Neural progenitor cell (in vitro differentiated cells): ENCODE measurements around the gene NFKBIE. TPM values are rescaled to one million over a fixed set of nuclear protein-coding genes. Genes with fewer than 3 reads are reported as not detected.
A peak's percentile ranks its signal among the peaks of the same experiment; 100 is the strongest.

Experiments
- DNase-seq: peaks from one replicate; pipeline ENCODE4 v3.0.0-alpha.2; 2016; ENCODE audit warnings: low spot score
- H2AFZ ChIP-seq: fragments of 200-600 bp; sonication (generic); replicated peaks from 2 replicates; pipeline ENCODE4 v1.6.1; 2016; ENCODE audit warnings: antibody characterized with exemption
- H3F3A ChIP-seq: fragments of 200-600 bp; sonication (generic); 2 replicates; pipeline ENCODE4 v1.6.1; 2016; ENCODE audit warnings: antibody characterized with exemption, low read depth
- H3K27ac ChIP-seq: fragments of 200-600 bp; sonication (generic); 2 replicates; pipeline ENCODE4 v1.5.1; 2016; ENCODE audit warnings: mild to moderate bottlenecking
- H3K27me3 ChIP-seq: fragments of 200-600 bp; sonication (generic); 2 replicates; pipeline ENCODE4 v1.6.1; 2016; ENCODE audit warnings: mild to moderate bottlenecking, moderate library complexity
- H3K36me3 ChIP-seq: fragments of 200-600 bp; sonication (generic); 2 replicates; pipeline ENCODE4 v1.5.1; 2016
- H3K4me1 ChIP-seq: fragments of 200-600 bp; sonication (generic); 2 replicates; pipeline ENCODE4 v1.6.1; 2016; ENCODE audit warnings: mixed run types
- H3K4me2 ChIP-seq: fragments of 200-600 bp; sonication (generic); 2 replicates; pipeline ENCODE4 v1.6.1; 2016
- H3K4me3 ChIP-seq: fragments of 200-600 bp; sonication (generic); 2 replicates; pipeline ENCODE4 v1.5.1; 2016
- H3K79me2 ChIP-seq: fragments of 200-600 bp; sonication (generic); 2 replicates; pipeline ENCODE4 v1.6.1; 2016; ENCODE audit warnings: low read depth
- H3K9ac ChIP-seq: fragments of 200-600 bp; sonication (generic); 2 replicates; pipeline ENCODE4 v1.6.1; 2016
- H3K9me3 ChIP-seq: fragments of 200-600 bp; sonication (generic); 2 replicates; pipeline ENCODE4 v1.5.1; 2016; ENCODE audit warnings: low read depth
- H4K20me1 ChIP-seq: fragments of 200-600 bp; sonication (generic); 2 replicates; pipeline ENCODE4 v1.6.1; 2016; ENCODE audit warnings: low read depth
- H3K27ac Mint-ChIP-seq: 3 replicates; pipeline ENCODE4 v1.8.0; 2021; ENCODE audit warnings: mixed read lengths
- H3K27me3 Mint-ChIP-seq: 2 replicates; pipeline ENCODE4 v1.8.0; 2022; ENCODE audit warnings: low read depth, mild to moderate bottlenecking, inconsistent platforms, moderate library complexity, mixed read lengths; ENCODE audit not compliant: insufficient read depth
- H3K36me3 Mint-ChIP-seq: 3 replicates; pipeline ENCODE4 v1.8.0; 2021; ENCODE audit warnings: mixed read lengths
- H3K4me1 Mint-ChIP-seq: 3 replicates; pipeline ENCODE4 v1.8.0; 2021; ENCODE audit warnings: mixed read lengths
- H3K4me3 Mint-ChIP-seq: 3 replicates; pipeline ENCODE4 v1.8.0; 2021; ENCODE audit warnings: mild to moderate bottlenecking, moderate library complexity, mixed read lengths
- H3K9me3 Mint-ChIP-seq: 3 replicates; pipeline ENCODE4 v1.8.0; 2020; ENCODE audit warnings: mixed read lengths
- CTCF ChIP-seq: fragments of 200-600 bp; sonication (generic); IDR thresholded peaks from 2 replicates; pipeline ENCODE4 v1.5.1; 2017; ENCODE audit warnings: antibody characterized with exemption, mild to moderate bottlenecking
- EZH2 ChIP-seq: fragments of 200-600 bp; sonication (generic); IDR thresholded peaks from 2 replicates; pipeline ENCODE4 v1.6.1; 2017; ENCODE audit warnings: antibody characterized with exemption, mild to moderate bottlenecking, moderate library complexity
- EZH2phosphoT487 ChIP-seq: fragments of 200-600 bp; sonication (generic); IDR thresholded peaks from 2 replicates; pipeline ENCODE4 v1.6.1; 2017; ENCODE audit warnings: antibody characterized with exemption
- total RNA-seq: library from RNA; depleted of rRNA; stranded (reverse); fragments of >200 nt; gene quantifications from 2 replicates; pipeline ENCODE4 v1.2.3, GENCODE V29; 2015; ENCODE audit warnings: low replicate concordance

Gene NFKBIE
- total RNA-seq, 1 donor from 2014 or later = 5.1 TPM

GRCh38 chr6:44248579-44248978, 16.8 kb downstream of the NFKBIE start:
- H3K4me1 Mint-ChIP-seq = peaks cover 38% of the 10 kb centered on the region

GRCh38 chr6:44247338-44248302, 17.7 kb downstream of the NFKBIE start:
- no peaks in the 10 kb centered on the region for H3K27me3 ChIP-seq
- peaks cover 38% of the 10 kb centered on the region for H3K36me3 Mint-ChIP-seq
- peak; percentile 63 for DNase-seq
- H3K36me3 ChIP-seq = peaks cover 30% of the 10 kb centered on the region
- no peaks in the 10 kb centered on the region for H3K9me3 Mint-ChIP-seq
- H3K9me3 ChIP-seq = no peaks in the 10 kb centered on the region
- peaks cover 71% of the 10 kb centered on the region for H3F3A ChIP-seq
- peak overlapping the region; percentile 81 for H3K4me2 ChIP-seq
- H3K4me1 ChIP-seq = peaks cover 31% of the 10 kb centered on the region
- H3K27ac ChIP-seq = peak overlapping the region; percentile 47
- H3K9ac ChIP-seq = peak overlapping the region; percentile 88
- H2AFZ ChIP-seq = no peak overlapping the region
- no peak for TF ChIP-seq EZH2phosphoT487
- TF ChIP-seq EZH2 = no peak
- no peak for TF ChIP-seq CTCF
- peaks cover 25% of the 10 kb centered on the region for H3K27me3 Mint-ChIP-seq
- H3K79me2 ChIP-seq = peaks cover 61% of the 10 kb centered on the region
- peak overlapping the region; percentile 99 for H3K4me3 Mint-ChIP-seq
- peaks cover 36% of the 10 kb centered on the region for H3K4me1 Mint-ChIP-seq
- peak overlapping the region; percentile 95 for H3K4me3 ChIP-seq
- peak overlapping the region; percentile 97 for H3K27ac Mint-ChIP-seq
- peaks cover 57% of the 10 kb centered on the region for H4K20me1 ChIP-seq

More at GRCh38 chr6:44248579-44248978, 16.8 kb downstream of the NFKBIE start:
- Histone ChIP-seq H3K36me3 (peaks cover 30% of the 10 kb centered on the region), H3K9me3 (no peaks in the 10 kb centered on the region), H3F3A (peaks cover 74% of the 10 kb centered on the region), H3K27ac (peak overlapping the region; percentile 35), H3K4me3 (peak overlapping the region; percentile 95), H2AFZ (no peak overlapping the region), H4K20me1 (peaks cover 66% of the 10 kb centered on the region), H3K4me1 (peaks cover 31% of the 10 kb centered on the region), H3K27me3 (no peaks in the 10 kb centered on the region), H3K4me2 (peak overlapping the region; percentile 81), H3K9ac (peak overlapping the region; percentile 88), H3K79me2 (peaks cover 69% of the 10 kb centered on the region)
- Mint-ChIP-seq H3K27me3 (peaks cover 25% of the 10 kb centered on the region), H3K4me3 (peak overlapping the region; percentile 99), H3K27ac (peak overlapping the region; percentile 11), H3K36me3 (peaks cover 47% of the 10 kb centered on the region), H3K9me3 (no peaks in the 10 kb centered on the region)
- no peak for TF ChIP-seq EZH2phosphoT487
- TF ChIP-seq CTCF = no peak
- no peak for TF ChIP-seq EZH2
- no peak for DNase-seq

GRCh38 chr6:44246663-44247337, 18.6 kb downstream of the NFKBIE start, which contains the start of gene HSP90AB1:
HSP90AB1 (plus strand) TSS chr6:44247101; CDS start chr6:44248630, 1,529 bp downstream.
- H3K4me2 ChIP-seq = peak within 1 kb of the TSS; percentile 81
- peak within 1 kb of the TSS; percentile 82 for H3K27ac ChIP-seq
- H2AFZ ChIP-seq = peak within 1 kb of the TSS; percentile 84
- peaks cover 48% of the 10 kb centered on the region for H4K20me1 ChIP-seq
- H3K27me3 ChIP-seq = no peaks in the 10 kb centered on the region
- H3K4me1 Mint-ChIP-seq = peaks cover 36% of the 10 kb centered on the region
- H3K9me3 Mint-ChIP-seq = no peaks in the 10 kb centered on the region
- H3K4me3 ChIP-seq = peak within 1 kb of the TSS; percentile 95
- peaks cover 31% of the 10 kb centered on the region for H3K4me1 ChIP-seq
- peaks cover 53% of the 10 kb centered on the region for H3K79me2 ChIP-seq
- H3K27me3 Mint-ChIP-seq = peaks cover 23% of the 10 kb centered on the region
- H3K36me3 ChIP-seq = peaks cover 25% of the 10 kb centered on the region
- H3K4me3 Mint-ChIP-seq = peak within 1 kb of the TSS; percentile 99
- H3K9ac ChIP-seq = peak within 1 kb of the TSS; percentile 88
- no peak for TF ChIP-seq CTCF
- no peak for TF ChIP-seq EZH2phosphoT487
- TF ChIP-seq EZH2 = no peak
- peak; percentile 97 for DNase-seq
- H3F3A ChIP-seq = peaks cover 67% of the 10 kb centered on the region
- no peaks in the 10 kb centered on the region for H3K9me3 ChIP-seq
- peak within 1 kb of the TSS; percentile 97 for H3K27ac Mint-ChIP-seq
- H3K36me3 Mint-ChIP-seq = peaks cover 33% of the 10 kb centered on the region
